RPMI7951 (cell line): ENCODE results near the gene ARHGEF4. TPM values are rescaled to one million over a fixed set of nuclear protein-coding genes. Genes with fewer than 3 reads are reported as not detected.
"Not testable (repeated sequence)": the region's sequence is repeated elsewhere in the genome, so short reads cannot be mapped to it uniquely, and the experiment has no call there.

Experiments used
- DNase-seq: peaks from one replicate; pipeline ENCODE4 v3.0.0-alpha.2; 2012; ENCODE audit warnings: low read depth
- total RNA-seq: library from RNA; depleted of rRNA; stranded (reverse); fragments of >200 nt; shearing (Covaris generic); gene quantifications from 2 replicates; pipeline ENCODE4 v1.2.3, GENCODE V29; 2014

ARHGEF4 gene
- total RNA-seq, 1 experiment from 2014 or later: 2.2 TPM

DNA sequence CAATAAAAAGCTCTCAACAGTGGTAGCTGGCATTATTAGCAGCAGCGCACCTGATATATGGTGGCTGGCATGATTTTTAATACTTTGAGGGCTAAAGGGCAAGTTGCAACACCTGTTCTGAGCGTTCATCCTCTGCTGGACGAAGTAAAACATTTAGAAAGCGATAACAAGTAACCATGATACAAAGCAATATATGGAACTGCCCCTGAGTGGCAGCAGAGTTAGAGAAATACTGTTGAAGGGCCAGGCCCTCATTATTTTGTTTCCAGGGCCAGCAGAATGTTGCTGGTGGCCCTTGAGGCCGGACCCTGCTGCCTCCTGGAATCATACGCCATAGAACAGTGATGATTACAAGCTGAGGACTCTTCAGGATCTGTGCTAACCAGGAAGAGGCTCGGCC lies 47.8 kb downstream of the ARHGEF4 start:
- DNase-seq: no peak

DNA sequence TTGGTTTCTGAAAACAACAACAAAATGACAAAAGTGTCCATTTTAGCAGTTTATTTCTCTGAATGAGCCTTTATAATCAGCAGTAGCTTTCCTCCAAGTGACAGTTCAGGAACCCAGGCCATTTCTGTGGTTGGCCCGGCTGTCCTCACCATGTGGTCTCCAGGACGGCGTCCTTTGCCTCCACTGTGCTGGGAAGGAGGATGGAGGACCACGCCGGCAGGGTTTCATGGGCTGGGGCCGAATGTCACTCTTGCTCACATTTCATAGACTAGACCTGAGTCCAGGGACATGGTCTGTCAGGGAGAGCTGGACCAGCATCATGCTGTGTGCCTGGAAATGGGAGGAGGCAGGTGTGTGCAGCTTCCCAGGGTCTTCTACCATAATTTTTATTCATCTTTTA lies 50.9 kb downstream of the ARHGEF4 start:
- no peak for DNase-seq

DNA sequence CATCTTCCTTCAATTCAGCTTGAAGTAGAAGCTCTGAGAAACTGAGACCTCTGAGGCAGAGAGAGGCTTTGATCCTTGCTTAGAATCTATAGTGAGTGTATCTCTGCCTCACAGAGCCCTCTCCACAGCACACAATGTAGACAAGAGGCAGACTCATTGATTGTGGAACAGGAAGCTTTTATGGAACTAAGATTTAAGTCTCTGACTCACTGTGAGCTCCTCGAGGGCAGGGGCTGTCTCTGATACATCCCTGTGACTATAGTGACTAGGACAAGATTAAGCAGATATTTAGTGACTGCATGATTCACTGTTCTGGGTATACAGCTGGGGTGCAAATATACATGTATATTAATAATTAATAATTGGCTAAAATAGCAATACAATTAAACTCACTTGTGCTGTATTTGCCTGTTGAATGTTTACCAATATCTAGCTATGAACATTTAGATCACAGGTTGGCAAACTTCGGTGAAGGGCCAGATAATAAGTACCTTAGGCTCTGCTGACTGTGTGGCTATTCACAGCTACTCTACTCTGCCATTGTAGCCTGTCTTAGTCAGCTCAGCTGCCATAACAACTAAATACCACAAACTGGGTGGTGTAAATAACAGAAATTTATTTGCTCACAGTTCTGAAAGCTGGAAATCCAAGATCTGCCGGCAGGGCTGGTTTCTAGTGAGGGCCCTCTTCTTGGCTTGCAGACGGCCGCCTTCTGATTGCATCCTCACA lies 54.4 kb downstream of the ARHGEF4 start:
- DNase-seq: no peak

DNA sequence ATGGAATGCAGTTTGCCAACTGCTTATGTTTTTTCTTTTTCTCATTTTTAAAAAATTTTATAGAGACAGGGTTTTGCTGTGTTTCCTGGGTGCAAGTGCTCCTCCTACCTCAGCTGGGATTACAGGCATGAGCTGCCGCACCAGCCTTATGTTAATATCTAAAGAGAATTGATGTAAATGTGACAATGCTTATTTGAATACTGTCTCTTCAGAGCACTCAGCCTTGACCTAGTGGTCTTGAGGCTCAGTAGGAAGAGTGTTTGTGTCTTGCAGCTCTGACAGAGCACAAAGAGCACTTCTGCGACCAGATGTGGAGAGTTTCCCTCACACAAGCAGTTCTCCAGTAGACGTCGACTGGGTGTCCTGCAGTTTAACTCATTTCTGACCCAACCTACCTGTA lies 55.3 kb downstream of the ARHGEF4 start:
- no peak for DNase-seq

DNA sequence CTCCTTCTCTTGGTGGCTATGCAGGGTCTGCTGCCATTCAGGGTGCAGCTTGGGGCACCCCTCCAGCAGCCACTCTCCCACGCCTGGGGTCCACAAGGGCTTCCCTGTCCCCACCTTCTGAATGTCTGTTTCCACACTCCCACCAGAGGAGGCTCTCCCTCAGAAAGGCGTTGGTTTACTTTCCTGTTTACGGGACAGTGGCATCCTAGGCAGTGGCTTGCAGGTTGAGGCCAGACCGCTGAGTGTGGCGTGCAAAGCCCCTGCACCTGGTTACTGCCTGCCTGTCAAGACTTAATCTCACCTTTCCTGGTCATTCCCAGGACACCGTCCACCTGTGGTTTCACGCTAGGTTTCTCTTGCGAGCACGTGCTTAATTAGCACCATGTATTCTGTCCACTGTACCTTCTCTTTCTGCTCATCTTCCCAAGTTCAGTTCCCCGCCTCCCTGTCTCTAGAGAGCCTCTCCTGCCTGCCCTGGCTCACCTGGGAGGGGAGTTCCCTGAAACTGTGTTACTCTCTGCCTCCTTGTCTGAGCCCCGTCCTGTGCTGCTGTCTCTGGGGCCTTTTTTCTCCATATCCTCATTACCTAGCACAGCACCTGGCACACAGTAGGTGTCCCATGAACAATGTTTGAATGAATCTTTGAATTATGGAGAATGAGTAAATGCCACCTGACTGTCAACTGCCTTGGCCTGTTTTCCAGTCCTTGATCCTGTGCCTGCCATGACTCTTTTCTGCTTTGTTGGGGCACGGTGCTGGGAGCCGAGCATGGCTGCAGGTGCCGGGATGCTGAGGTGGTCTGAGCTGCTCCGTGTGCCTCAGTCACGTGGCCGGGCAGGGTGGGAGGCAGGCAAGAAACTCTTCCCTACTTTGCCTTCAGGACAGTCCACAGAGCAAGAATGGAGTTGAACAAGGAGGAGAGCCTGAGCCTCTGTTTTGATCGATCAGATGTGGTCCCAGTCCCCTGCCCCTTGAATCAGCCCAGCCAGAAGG lies 56.4 kb downstream of the ARHGEF4 start:
- no peak for DNase-seq

DNA sequence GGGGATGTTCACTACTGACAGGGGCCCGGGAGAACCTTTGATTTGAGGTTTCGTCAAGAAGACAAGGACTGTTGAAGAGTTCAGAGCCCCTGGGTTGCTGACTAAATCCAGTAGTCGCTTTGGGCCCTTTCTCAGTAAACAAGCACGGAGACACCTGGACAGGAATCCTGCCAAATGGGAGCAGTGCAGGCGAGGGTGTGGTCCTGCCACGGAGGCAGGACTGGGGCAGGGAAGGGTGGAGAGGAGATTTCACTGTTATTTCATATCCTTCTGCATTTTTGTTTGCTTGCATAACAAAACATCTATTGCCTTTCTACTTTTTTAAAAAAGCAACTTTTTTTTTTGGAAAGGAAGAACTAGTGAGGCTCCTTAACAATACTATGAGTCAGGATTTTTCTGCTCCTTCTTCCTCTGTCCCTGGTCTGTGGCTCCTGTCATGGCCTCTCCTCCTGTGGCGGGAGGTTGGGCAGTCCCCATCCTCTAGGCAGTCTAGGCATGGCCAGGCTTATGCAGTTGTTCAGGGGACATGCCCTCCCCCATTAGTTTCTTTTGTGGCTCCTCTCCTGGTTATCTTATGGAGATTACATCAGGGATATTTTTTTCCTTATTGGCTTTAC lies 57.7 kb downstream of the ARHGEF4 start:
- no peak for DNase-seq

DNA sequence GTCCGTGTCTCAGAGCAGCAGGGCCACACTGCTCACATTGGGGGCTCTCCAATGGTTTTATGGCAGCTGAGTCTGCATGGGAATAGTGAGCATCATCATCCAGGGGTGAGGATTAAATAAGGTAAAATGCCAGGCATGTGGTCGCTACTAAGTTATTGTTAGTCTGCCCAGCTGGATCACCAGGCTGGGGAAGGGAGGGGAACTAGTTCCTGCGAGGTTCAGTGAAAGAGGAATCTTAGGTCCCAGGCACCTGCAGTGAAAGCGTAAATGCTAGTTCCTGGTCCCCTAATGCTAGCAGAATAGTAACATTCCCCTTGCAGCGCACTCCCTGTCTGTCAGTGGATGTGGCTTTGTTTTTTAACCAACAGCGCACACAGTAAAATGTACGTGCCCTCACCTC lies 60.1 kb downstream of the ARHGEF4 start:
- DNase-seq: no peak

DNA sequence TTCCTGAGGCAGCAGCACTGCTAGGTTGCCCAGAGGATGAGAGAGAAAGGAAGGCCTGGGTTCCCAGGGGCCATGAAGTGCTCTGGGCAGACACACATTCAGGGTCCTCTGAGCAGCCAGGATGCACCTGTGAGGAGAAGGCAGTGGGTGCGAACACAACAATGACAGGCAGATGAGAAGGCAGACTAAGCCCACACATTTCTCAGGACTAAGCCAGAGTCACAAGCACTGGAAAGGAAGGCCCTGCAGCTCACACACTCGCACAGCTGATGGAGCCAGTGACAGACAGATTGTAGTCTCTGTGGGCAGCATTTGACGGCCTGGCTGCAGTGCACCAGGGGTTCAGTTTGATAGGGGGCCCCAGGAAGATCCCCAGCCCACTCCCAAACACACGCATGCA lies 61.8 kb downstream of the ARHGEF4 start:
- DNase-seq: no peak

DNA sequence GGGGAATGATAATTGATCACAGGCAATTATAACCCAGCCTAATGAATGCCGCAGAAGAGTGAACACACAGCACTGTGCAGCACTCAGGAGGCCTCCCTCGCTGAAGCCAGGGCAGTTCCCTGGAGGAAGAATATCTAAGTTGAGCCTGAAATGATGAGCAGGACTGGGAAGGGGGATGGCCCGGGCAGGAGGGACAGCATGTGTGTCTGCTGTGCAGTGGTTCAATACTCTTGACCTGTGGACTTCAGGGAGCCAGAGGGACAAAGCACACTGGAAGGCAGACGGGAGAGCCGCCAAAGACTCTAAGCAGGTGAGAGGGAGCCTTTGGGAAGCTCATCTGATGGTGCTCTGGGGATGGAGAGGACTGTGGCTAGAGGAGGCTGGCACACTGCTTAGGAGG lies 62.6 kb downstream of the ARHGEF4 start:
- DNase-seq: no peak

DNA sequence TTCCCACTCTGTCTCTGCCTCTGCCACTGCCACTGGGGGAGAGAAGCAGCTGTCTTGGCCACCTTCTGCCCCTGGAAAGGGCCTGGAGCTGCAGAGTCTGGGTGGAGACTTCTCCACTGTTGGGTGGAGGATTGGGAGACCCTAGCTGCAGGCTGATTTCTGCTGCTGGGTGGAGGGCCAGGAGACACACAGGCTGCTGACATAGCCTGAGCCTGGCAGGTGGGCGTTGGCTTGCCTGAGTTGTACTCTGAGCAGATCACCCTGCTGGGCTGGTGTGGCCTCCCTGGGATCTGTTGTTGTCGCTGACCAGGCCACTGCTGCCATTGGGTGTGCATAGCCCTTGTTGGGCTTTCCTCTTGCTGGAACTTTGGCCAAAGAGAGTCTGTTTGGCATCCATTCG lies 64.3 kb downstream of the ARHGEF4 start:
- no peak for DNase-seq

DNA sequence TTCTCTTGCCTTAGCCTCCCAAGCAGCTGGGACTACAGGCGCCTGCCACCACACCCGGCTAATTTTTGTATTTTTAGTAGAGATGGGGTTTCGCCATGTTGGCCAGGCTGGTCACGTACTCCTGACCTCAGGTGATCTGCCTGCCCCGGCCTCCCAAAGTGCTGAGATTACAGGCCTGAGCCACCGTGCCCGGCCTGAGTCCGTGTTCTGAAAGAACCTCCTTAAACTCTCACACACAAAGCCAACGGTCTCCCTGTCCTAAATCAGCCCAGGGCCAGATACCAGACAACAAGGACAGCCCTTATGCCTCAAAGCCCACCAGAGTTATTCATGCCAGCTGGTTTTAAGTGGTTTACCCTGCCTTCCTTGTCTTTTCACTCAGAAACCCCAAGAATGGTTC lies 64.9 kb downstream of the ARHGEF4 start:
- not testable (repeated sequence) for DNase-seq

DNA sequence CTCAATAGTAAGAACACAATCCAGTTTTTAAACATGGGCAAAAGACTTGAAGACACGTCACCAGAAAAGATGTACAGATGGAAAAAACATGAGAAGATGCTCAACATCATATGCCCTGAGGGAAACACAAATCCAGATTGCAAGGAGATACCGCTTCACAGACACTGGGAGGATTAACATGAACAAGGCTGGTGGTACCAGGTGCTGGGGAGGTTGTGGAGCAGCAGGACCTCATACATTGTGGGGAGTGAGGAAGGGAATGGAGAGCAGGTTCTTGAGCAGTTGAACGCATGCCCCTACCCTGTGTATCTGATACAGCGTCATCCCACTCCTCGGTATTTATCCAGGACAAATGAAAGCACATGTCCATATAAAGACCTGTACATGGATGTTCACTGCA lies 72.1 kb downstream of the ARHGEF4 start:
- no peak for DNase-seq

DNA sequence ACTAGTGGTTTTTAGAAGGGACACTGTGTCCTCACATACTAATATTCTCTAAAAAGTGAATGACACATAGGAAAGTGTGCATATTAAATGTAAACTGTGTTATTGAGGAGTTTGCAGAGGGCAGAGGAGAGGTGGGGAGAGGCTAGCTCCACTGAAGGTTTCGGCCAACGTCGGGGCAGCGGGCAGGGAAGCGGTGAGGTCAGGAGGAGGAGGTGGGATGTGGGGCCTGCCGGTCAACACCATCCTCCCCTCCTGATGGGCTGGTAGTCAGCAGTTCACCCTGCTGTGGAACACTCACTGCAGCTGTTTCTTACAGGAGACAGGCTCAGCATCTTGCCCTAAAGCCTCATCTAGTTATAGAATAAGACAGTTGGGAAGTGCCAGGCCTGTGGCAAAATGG lies 74.2 kb downstream of the ARHGEF4 start:
- DNase-seq: no peak

DNA sequence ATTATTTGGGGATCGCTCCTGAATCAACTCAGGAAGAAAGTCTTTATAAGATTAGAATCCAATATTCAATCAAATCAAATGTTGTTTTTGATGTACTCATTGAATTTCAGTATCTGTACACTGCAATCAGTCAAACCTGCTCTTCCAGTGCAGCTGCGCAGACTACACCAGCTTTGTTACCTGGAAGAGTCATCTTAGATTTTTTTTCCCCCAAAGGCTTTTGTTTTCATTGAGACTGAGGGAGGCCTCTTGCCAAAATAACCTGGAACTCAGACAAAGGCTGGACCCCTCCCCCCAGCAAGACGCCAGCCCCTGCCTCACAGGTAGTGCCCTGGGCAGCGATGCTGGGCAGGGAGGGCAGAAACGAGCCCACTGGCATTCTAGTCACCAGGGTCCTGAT lies 74.8 kb downstream of the ARHGEF4 start:
- no peak for DNase-seq

DNA sequence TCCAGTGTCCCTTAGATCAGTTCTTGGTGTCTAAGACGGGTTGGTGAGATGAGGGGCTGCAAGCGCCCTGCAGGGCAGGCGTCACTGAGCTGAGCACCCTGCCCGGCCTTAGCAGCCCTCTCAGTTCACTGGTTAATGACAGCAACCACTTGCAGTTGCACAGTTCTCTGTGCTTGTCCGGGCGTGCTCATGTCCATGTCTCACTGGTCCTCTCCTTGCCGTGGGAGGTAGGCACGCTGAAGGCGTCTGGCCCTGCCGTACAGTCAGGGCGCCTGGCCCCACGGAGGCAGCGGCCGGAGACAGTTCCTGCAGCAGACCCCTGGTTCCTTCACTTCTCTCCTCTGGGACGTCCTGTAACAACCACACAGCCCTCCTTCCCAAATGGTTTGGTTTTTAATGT lies 75.3 kb downstream of the ARHGEF4 start:
- no peak for DNase-seq

DNA sequence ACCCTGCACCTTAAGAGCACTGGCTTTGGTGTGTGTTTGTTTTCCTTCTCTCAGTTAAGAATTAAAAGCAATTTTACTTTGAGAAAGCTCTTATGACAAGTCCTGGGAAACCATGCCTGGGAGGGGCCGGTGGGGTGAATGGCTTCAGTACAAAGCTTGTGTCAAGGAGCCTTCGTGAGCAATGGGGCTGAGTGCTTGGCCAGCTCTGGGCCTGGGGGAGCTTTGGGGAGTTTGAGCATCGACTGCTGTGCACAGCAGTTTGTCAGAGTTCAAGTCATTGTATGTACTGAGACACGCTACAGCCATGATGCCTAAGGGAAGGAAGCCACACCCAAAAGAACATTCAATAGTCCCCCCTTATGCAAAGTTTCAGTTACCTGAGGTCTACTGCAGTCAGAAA lies 75.8 kb downstream of the ARHGEF4 start:
- DNase-seq: no peak

DNA sequence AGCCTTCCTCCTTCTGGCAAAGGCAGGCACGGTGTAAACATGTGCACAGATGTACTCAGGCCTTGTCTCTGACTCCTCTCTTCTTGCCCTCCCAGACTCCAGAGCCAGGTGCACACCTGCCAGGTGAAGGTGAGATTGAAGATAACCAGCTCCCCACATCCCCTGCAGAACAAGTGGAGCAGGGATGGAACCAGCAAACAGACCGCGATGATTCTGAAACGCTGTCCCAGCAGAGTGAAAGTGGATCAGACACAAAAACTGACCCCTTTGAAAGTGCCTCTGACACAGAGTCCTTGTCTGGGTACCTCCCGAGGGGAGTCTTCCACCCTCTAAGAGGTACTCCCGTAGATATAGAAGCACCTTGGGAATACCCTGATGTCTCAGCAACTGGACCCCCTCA lies 77.2 kb downstream of the ARHGEF4 start:
- DNase-seq: no peak

DNA sequence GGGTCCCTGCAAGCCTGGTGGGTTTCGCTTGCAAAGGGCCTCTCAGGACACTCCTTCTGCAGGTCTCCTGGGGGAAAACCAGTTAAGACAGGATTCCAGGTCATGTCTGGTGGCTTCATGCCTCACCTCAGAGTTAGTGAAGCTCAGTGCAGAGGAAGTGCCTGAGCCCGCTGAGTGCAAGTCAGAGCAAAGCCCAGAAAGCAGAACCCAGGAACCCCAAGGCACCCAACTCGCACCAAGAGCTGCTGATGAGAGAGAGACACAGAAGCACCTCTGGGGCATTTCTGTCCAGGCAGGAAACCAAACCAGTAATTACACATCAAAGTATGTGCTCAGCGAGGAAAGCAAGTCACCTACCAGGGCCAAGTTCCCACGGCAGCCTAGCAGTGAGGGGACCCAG lies 78.4 kb downstream of the ARHGEF4 start:
- no peak for DNase-seq

DNA sequence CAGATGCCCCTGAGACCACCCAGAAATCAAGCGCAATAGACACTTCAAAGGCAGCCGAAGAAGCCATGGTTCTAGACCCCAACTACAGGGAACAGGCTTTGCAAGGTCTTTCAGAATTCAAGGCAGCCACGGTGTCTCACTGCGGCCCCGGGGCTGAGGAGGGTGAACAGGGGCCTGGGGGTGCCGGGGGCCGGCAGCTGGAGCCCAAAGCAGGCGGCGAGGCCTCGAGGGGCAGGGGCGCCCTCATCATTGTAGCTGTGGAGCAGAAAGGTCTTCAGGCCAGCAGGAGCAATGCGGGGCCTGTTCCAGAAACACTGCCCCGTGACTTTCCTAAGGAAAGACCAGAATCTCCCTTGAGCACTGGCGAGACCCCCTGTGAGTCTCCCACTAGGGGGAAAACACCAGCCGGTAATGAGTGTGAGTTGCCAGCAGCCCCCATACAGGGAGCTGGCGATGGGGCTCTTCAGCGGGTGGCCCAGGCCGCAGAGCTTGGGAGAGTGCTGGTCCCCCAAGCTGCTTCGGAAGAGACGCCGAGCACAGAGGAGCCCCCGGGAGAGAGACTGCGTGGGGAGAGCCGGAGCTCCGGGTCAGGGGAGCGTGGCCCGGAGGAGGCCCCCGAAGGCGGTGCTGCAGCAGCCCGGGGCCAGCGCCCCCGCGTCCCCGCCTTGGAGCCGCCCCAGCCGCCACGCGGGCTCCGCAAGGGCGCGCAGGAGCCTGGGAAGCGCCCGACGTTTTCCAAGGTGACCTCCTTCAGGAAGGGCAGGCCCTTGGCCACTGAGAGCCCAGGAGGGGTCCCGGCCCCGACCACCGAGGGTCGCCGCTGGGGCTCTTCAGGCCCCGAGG lies 79.1 kb downstream of the ARHGEF4 start:
- DNase-seq: no peak

DNA sequence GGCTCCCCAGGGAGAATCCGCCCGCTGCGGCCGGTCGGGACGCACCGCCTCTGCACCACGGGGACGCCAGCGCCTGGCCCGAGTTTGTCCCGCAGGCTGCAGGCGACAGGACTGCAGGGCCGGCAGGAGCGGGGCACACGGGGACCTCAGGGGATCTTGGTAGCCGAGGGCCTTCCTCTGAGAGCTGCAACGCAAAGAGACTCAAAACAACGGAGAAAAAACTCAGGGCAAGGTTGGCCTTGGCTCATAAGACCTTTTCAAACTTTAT lies 79.7 kb downstream of the ARHGEF4 start:
- DNase-seq: no peak

DNA sequence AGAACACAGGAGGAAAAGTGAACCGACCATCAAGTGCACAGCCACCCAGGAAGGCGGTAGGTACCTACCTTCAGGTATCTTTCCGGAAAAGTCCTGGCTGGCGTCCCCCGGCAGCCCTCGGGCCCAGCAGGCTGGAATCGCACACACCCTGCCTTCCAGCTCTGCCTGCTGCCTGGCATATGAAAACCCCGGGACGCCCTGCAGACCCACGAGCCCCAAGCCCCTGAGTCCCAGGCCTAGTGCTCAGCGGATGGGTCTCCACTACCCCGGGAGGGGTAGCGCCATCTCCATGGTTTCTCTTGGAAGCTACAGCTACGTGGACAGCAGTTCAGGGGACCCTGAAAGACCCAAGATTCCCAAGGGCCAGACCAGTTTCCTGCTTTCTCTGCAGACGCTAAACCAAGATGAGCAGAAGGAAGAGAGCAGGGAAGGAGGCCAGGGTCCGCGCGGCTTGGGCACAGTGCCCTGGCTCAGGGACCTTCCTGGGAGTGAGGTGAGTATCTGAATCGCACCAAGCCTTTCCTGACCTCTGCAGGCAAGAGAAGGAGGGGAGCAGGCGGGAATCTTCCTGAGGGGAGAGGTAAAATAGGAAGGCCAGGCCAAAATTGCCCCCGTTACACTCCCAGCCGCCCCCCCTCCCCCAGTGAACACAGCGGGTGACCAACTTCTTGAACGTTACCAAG lies 80.4 kb downstream of the ARHGEF4 start:
- no peak for DNase-seq
